GM23338 (cell line): Measurements from ENCODE around the gene ANKRD44.

Experiments
- CREB1 ChIP-seq: fragments of 250-450 bp; sonication (Bioruptor Pico); IDR thresholded peaks from 2 replicates; pipeline ENCODE4 v1.5.0; 2020; ENCODE audit warnings: low read depth, mild to moderate bottlenecking, moderate library complexity
- ETS1 ChIP-seq: IDR thresholded peaks from 2 replicates; pipeline ENCODE4 v1.6.1; 2016; ENCODE audit warnings: antibody characterized with exemption
- EZH2 ChIP-seq: fragments of 200-600 bp; sonication (generic); IDR thresholded peaks from one replicate; pipeline ENCODE4 v1.8.0; 2017; ENCODE audit warnings: antibody characterized with exemption, mild to moderate bottlenecking, low read depth; ENCODE audit not compliant: unreplicated experiment
- EZH2phosphoT487 ChIP-seq: fragments of 200-600 bp; sonication (generic); IDR thresholded peaks from one replicate; pipeline ENCODE4 v1.8.1; 2018; ENCODE audit warnings: antibody characterized with exemption; ENCODE audit not compliant: unreplicated experiment
- NANOG ChIP-seq: IDR thresholded peaks from 2 replicates; pipeline ENCODE4 v1.6.1; 2016; ENCODE audit warnings: antibody characterized with exemption, borderline replicate concordance
- POLR2AphosphoS5 ChIP-seq: IDR thresholded peaks from 2 replicates; pipeline ENCODE4 v1.6.1; 2016; ENCODE audit warnings: antibody characterized with exemption, low read depth
- TF ChIP-seq, protein P1 (sequence below), 2 experiments: fragments of 200-600 bp in 1 of 2; sonication (generic) in 1 of 2; conservative IDR thresholded peaks; 2 replicates each; pipeline versions ENCODE4 v1.5.1 to v1.6.1; 2016 to 2017; ENCODE audit warnings: antibody characterized with exemption in 2 of 2, low read depth in 2 of 2, mild to moderate bottlenecking in 2 of 2, moderate library complexity in 1 of 2
- TF ChIP-seq, protein P2 (sequence below): IDR thresholded peaks from one replicate; pipeline ENCODE4 v1.6.1; 2018; ENCODE audit warnings: antibody characterized with exemption; ENCODE audit not compliant: unreplicated experiment

DNA sequence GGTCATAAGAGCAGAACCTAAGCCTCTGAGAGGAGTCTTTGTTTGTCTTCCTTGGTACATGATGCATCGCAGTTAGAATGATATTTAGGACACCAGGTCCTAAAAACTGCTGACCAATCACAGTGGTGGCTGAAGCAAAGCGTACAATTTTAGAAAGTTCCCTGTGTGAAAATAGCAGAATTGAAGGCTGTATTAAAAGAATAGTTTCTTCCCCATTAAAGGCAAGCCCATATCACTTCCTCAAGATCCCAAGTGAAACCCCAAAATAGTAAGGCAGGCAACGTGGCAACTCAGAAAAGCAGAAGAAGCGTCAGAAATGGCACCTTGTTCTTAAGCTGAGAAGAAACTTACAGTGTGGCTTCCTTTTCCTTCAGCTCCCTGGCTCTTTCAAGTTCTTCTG, 229.3 kb downstream of the ANKRD44 start:
- TF ChIP-seq, protein P1, sequence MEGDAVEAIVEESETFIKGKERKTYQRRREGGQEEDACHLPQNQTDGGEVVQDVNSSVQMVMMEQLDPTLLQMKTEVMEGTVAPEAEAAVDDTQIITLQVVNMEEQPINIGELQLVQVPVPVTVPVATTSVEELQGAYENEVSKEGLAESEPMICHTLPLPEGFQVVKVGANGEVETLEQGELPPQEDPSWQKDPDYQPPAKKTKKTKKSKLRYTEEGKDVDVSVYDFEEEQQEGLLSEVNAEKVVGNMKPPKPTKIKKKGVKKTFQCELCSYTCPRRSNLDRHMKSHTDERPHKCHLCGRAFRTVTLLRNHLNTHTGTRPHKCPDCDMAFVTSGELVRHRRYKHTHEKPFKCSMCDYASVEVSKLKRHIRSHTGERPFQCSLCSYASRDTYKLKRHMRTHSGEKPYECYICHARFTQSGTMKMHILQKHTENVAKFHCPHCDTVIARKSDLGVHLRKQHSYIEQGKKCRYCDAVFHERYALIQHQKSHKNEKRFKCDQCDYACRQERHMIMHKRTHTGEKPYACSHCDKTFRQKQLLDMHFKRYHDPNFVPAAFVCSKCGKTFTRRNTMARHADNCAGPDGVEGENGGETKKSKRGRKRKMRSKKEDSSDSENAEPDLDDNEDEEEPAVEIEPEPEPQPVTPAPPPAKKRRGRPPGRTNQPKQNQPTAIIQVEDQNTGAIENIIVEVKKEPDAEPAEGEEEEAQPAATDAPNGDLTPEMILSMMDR (conservative IDR thresholded peaks at IDR 0.05; ENCODE audit: low read depth in 2 of 2) = no peak
- TF ChIP-seq EZH2phosphoT487 (no peak), POLR2AphosphoS5 (no peak), CREB1 (CRISPR knock-in tag) (no peak), NANOG (no peak), ETS1 (no peak), EZH2 (no peak)
- TF ChIP-seq, protein P2, sequence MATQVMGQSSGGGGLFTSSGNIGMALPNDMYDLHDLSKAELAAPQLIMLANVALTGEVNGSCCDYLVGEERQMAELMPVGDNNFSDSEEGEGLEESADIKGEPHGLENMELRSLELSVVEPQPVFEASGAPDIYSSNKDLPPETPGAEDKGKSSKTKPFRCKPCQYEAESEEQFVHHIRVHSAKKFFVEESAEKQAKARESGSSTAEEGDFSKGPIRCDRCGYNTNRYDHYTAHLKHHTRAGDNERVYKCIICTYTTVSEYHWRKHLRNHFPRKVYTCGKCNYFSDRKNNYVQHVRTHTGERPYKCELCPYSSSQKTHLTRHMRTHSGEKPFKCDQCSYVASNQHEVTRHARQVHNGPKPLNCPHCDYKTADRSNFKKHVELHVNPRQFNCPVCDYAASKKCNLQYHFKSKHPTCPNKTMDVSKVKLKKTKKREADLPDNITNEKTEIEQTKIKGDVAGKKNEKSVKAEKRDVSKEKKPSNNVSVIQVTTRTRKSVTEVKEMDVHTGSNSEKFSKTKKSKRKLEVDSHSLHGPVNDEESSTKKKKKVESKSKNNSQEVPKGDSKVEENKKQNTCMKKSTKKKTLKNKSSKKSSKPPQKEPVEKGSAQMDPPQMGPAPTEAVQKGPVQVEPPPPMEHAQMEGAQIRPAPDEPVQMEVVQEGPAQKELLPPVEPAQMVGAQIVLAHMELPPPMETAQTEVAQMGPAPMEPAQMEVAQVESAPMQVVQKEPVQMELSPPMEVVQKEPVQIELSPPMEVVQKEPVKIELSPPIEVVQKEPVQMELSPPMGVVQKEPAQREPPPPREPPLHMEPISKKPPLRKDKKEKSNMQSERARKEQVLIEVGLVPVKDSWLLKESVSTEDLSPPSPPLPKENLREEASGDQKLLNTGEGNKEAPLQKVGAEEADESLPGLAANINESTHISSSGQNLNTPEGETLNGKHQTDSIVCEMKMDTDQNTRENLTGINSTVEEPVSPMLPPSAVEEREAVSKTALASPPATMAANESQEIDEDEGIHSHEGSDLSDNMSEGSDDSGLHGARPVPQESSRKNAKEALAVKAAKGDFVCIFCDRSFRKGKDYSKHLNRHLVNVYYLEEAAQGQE = no peak
